Karpas-422 (cell line): ENCODE measurements around the gene COPB2. TPM values are rescaled to one million over a fixed set of nuclear protein-coding genes. Genes with fewer than 3 reads are reported as not detected.
"Not testable (repeated sequence)": the region's sequence is repeated elsewhere in the genome, so short reads cannot be mapped to it uniquely, and the experiment has no call there.

Source experiments
- DNase-seq: peaks from one replicate; pipeline ENCODE4 v3.0.0-alpha.2; 2015
- H2AFZ ChIP-seq: fragments of 200-600 bp; sonication (generic); 2 replicates; pipeline ENCODE4 v1.6.1; 2014; ENCODE audit warnings: antibody characterized with exemption, low read length, mixed read lengths
- H3K27ac ChIP-seq: fragments of 200-600 bp; sonication (generic); 2 replicates; pipeline ENCODE4 v1.5.1; 2014; ENCODE audit warnings: mild to moderate bottlenecking, low read length, moderate library complexity
- H3K27me3 ChIP-seq: fragments of 200-600 bp; sonication (generic); 2 replicates; pipeline ENCODE4 v1.6.1; 2014; ENCODE audit warnings: low read length, mixed read lengths
- H3K36me3 ChIP-seq: fragments of 200-600 bp; sonication (generic); 2 replicates; pipeline ENCODE4 v1.6.1; 2014; ENCODE audit warnings: low read length, mixed read lengths; ENCODE audit not compliant: insufficient read depth
- H3K4me1 ChIP-seq: fragments of 200-600 bp; sonication (generic); 2 replicates; pipeline ENCODE4 v1.6.1; 2014; ENCODE audit warnings: mild to moderate bottlenecking, low read length, mixed read lengths
- H3K4me2 ChIP-seq: fragments of 200-600 bp; sonication (generic); 2 replicates; pipeline ENCODE4 v1.6.1; 2014; ENCODE audit warnings: low read length, low read depth, mild to moderate bottlenecking; ENCODE audit not compliant: poor library complexity, severe bottlenecking
- H3K4me3 ChIP-seq: fragments of 200-600 bp; sonication (generic); 2 replicates; pipeline ENCODE4 v1.5.1; 2014; ENCODE audit warnings: mild to moderate bottlenecking, antibody characterized with exemption, low read length, mixed read lengths
- H3K79me2 ChIP-seq: fragments of 200-600 bp; sonication (generic); 2 replicates; pipeline ENCODE4 v1.6.1; 2014; ENCODE audit warnings: mild to moderate bottlenecking, low read length, mixed read lengths
- H3K9ac ChIP-seq: fragments of 200-600 bp; sonication (generic); 2 replicates; pipeline ENCODE4 v1.6.0; 2014; ENCODE audit warnings: low read length
- H3K9me2 ChIP-seq: fragments of 200-600 bp; sonication (generic), shearing (Covaris generic); replicated peaks from 2 replicates; pipeline ENCODE4 v1.6.0; 2014; ENCODE audit warnings: mild to moderate bottlenecking, low read length, moderate library complexity; ENCODE audit not compliant: insufficient read depth
- H3K9me3 ChIP-seq: fragments of 300-700, 200-600 bp; sonication (generic); 2 replicates; pipeline ENCODE4 v1.6.1; 2014; ENCODE audit warnings: low read length, mixed read lengths
- H4K20me1 ChIP-seq: fragments of 200-600 bp; sonication (generic); 2 replicates; pipeline ENCODE4 v1.6.1; 2014; ENCODE audit warnings: mild to moderate bottlenecking, antibody characterized with exemption, low read length, low read depth; ENCODE audit not compliant: insufficient read depth
- total RNA-seq: library from RNA; depleted of rRNA; stranded (reverse); fragments of >200 nt; shearing (Covaris generic); gene quantifications from 2 replicates; pipeline ENCODE4 v1.2.3, GENCODE V29; 2014; ENCODE audit warnings: low replicate concordance

Gene COPB2
- total RNA-seq, 1 experiment from 2014 or later: 77.4 TPM

GRCh38 chr3:139421460-139421859, 32.0 kb upstream of the COPB2 start:
- Histone ChIP-seq H3K9me2 (no peaks in the 10 kb centered on the region), H3K9me3 (peaks cover 2% of the 10 kb centered on the region; the same call in 1 of the 2 replicates), H2AFZ (no peak overlapping the region), H3K27ac (no peak overlapping the region), H3K4me2 (no peak overlapping the region), H3K9ac (no peak overlapping the region), H3K79me2 (no peaks in the 10 kb centered on the region), H3K36me3 (no peaks in the 10 kb centered on the region), H3K4me3 (no peak overlapping the region), H3K27me3 (no peaks in the 10 kb centered on the region), H4K20me1 (no peaks in the 10 kb centered on the region), H3K4me1 (no peaks in the 10 kb centered on the region)
- no peak for DNase-seq

- H3K4me2 ChIP-seq: no peak overlapping the region
- no peak overlapping the region for H3K4me3 ChIP-seq
- H3K4me1 ChIP-seq: no peaks in the 10 kb centered on the region
- no peak for DNase-seq
- no peak overlapping the region for H3K27ac ChIP-seq
- H3K27me3 ChIP-seq: no peaks in the 10 kb centered on the region
- no peak overlapping the region for H2AFZ ChIP-seq
- H3K36me3 ChIP-seq: no peaks in the 10 kb centered on the region
- H3K79me2 ChIP-seq: no peaks in the 10 kb centered on the region
- H3K9ac ChIP-seq: no peak overlapping the region
- H3K9me3 ChIP-seq: peaks cover 4% of the 10 kb centered on the region; the same call in 1 of the 2 replicates
- H4K20me1 ChIP-seq: no peaks in the 10 kb centered on the region
- H3K9me2 ChIP-seq: no peaks in the 10 kb centered on the region
Observed at GRCh38 chr3:139421040-139421439, 31.6 kb upstream of the COPB2 start.

- Histone ChIP-seq H3K36me3 (no peaks in the 10 kb centered on the region), H3K4me3 (no peak overlapping the region), H3K79me2 (no peaks in the 10 kb centered on the region), H3K4me1 (no peaks in the 10 kb centered on the region), H2AFZ (no peak overlapping the region), H3K27me3 (no peaks in the 10 kb centered on the region), H3K9ac (no peak overlapping the region), H3K27ac (no peak overlapping the region), H3K4me2 (no peak overlapping the region), H4K20me1 (no peaks in the 10 kb centered on the region), H3K9me3 (peaks cover 7% of the 10 kb centered on the region; the same call in 1 of the 2 replicates), H3K9me2 (no peaks in the 10 kb centered on the region)
- no peak for DNase-seq
Observed at GRCh38 chr3:139418144-139418543, 28.7 kb upstream of the COPB2 start.

DNA sequence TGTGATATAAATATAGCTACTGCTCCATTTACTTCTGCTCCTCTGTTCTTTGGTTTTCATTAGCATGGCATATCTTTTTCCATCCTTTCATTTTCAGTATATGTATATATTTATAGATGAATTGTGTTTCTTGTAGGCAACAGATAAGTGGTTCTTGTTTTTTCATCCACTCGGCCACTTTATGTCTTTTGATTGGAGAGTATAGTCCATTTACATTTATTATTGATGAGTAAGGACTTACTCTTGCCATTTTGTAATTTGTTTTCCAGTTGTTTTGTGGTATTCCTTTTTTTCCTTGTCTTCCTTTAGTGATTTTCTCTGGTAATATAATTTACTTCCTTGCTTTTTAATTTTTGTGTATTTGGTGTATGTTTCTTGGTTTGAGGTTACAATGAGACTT, 26.8 kb upstream of the COPB2 start:
- Histone ChIP-seq H3K36me3 (no peaks in the 10 kb centered on the region), H3K9ac (no peak overlapping the region), H3K27me3 (no peaks in the 10 kb centered on the region), H4K20me1 (no peaks in the 10 kb centered on the region), H3K4me2 (no peak overlapping the region), H3K27ac (no peak overlapping the region), H3K9me3 (peaks cover 10% of the 10 kb centered on the region; the same call in 1 of the 2 replicates), H3K4me1 (no peaks in the 10 kb centered on the region), H3K4me3 (no peak overlapping the region), H3K9me2 (no peaks in the 10 kb centered on the region), H3K79me2 (no peaks in the 10 kb centered on the region), H2AFZ (no peak overlapping the region)
- no peak for DNase-seq

DNA sequence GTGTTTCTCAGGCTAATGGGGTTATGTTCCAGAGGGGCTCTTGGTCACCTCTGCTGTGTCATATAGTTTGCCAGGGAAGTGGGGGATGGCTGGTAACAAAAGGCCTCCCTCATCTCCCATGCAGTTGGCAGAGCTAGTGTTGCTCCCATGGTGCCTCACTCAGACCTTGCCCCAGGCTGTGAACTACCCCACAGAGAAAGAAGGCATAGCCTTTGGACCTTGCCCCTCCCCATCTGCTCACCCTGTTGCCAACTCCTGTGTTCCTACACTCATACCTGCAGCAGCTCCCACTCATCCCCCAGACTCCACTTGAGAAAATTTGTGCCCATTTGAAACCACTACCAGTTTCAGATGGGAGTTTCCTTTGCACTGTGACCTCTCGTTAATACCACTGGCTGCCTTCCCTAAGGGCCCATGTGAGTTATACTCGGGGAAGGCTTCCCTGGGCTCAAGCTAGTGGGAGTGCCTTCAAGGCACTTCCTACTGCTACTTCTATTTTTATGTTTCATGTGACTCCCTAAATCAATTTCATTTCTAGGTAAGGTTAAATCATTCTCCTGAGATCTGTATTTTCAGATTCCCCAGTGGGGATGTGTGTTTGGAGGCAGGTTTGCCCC, 25.3 kb upstream of the COPB2 start:
- peaks cover 10% of the 10 kb centered on the region; the same call in 1 of the 2 replicates for H3K9me3 ChIP-seq
- no peak for DNase-seq
- H3K4me1 ChIP-seq: no peaks in the 10 kb centered on the region
- no peak overlapping the region for H3K4me2 ChIP-seq
- H3K9ac ChIP-seq: no peak overlapping the region
- no peak overlapping the region for H3K4me3 ChIP-seq
- no peaks in the 10 kb centered on the region for H3K79me2 ChIP-seq
- H3K36me3 ChIP-seq: no peaks in the 10 kb centered on the region
- H4K20me1 ChIP-seq: no peaks in the 10 kb centered on the region
- no peak overlapping the region for H3K27ac ChIP-seq
- H3K9me2 ChIP-seq: no peaks in the 10 kb centered on the region
- no peak overlapping the region for H2AFZ ChIP-seq
- H3K27me3 ChIP-seq: no peaks in the 10 kb centered on the region

DNA sequence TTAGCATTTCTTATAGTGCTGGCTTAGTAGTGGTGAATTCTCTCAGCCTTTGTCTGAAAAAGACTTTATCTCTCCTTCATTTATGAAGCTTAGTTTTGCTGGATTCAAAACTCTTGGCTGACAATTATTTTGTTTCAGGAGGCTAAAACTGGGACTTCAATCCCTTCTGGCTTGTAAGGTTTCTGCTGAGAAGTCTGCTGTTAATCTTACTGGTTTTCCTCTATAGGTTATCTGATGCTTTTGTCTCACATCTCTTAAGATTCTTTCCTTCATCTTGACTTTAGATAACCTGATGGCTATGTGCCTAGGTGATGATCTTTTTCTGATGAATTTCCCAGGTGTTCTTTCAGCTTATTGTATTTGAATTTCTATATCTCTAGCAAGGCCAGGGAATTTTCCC, 23.4 kb upstream of the COPB2 start:
- H2AFZ ChIP-seq, H3K9me2 ChIP-seq: not testable (repeated sequence)
- H3K9me3 ChIP-seq: peaks cover 10% of the 10 kb centered on the region; the same call in 1 of the 2 replicates

DNA sequence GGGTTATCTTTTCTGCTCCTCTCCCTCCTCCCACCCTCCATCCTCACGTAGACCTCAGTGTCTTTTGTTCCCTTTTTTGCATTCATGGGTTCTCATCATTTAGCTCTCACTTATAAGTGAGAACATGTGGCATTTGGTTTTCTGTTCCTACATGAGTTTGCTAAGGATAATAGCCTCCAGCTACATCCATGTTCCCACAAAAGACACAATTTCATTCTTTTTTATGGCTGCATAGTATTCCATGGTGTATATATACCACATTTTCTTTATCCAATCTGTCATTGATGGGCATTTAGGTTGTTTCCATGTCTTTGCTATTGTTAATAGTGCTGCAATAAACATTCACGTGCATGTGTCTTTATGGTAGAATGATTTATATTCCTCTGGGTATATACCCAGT, 11.7 kb upstream of the COPB2 start:
- not testable (repeated sequence) for H3K36me3 ChIP-seq, H3K9me2 ChIP-seq, H3K27ac ChIP-seq, H3K9ac ChIP-seq, H4K20me1 ChIP-seq, H2AFZ ChIP-seq, H3K27me3 ChIP-seq, DNase-seq, H3K4me2 ChIP-seq, H3K4me3 ChIP-seq, H3K4me1 ChIP-seq, H3K9me3 ChIP-seq, H3K79me2 ChIP-seq

More for the DNA sequence above, 23.4 kb upstream of the COPB2 start:
- not testable (repeated sequence) for H3K4me1 ChIP-seq, H3K79me2 ChIP-seq, DNase-seq, H3K9ac ChIP-seq, H3K27me3 ChIP-seq, H3K4me2 ChIP-seq, H3K4me3 ChIP-seq, H3K36me3 ChIP-seq, H3K27ac ChIP-seq, H4K20me1 ChIP-seq

GRCh38 chr3:139396707-139397106, 7.3 kb upstream of the COPB2 start:
- Histone ChIP-seq H3K4me3 (no peak overlapping the region), H3K27me3 (no peaks in the 10 kb centered on the region), H3K9me3 (no peaks in the 10 kb centered on the region), H3K79me2 (no peaks in the 10 kb centered on the region), H3K27ac (no peak overlapping the region), H3K9me2 (no peaks in the 10 kb centered on the region), H3K9ac (no peak overlapping the region), H3K4me2 (no peak overlapping the region), H4K20me1 (0 out of 2 replicates have a peak, but pooled peaks cover 5% of the 10 kb centered on the region), H3K4me1 (no peaks in the 10 kb centered on the region), H2AFZ (no peak overlapping the region), H3K36me3 (no peaks in the 10 kb centered on the region)
- DNase-seq: no peak
